Neural progenitor cell (in vitro differentiated cells): Measurements from ENCODE around the gene LRRC8B. TPM values are rescaled to one million over a fixed set of nuclear protein-coding genes. Genes with fewer than 3 reads are reported as not detected.

Experiments used
- DNase-seq: peaks from one replicate; pipeline ENCODE4 v3.0.0-alpha.2; 2016; ENCODE audit warnings: low spot score
- H2AFZ ChIP-seq: fragments of 200-600 bp; sonication (generic); replicated peaks from 2 replicates; pipeline ENCODE4 v1.6.1; 2016; ENCODE audit warnings: antibody characterized with exemption
- H3F3A ChIP-seq: fragments of 200-600 bp; sonication (generic); 2 replicates; pipeline ENCODE4 v1.6.1; 2016; ENCODE audit warnings: antibody characterized with exemption, low read depth
- H3K27ac ChIP-seq: fragments of 200-600 bp; sonication (generic); 2 replicates; pipeline ENCODE4 v1.5.1; 2016; ENCODE audit warnings: mild to moderate bottlenecking
- H3K27me3 ChIP-seq: fragments of 200-600 bp; sonication (generic); 2 replicates; pipeline ENCODE4 v1.6.1; 2016; ENCODE audit warnings: mild to moderate bottlenecking, moderate library complexity
- H3K36me3 ChIP-seq: fragments of 200-600 bp; sonication (generic); 2 replicates; pipeline ENCODE4 v1.5.1; 2016
- H3K4me1 ChIP-seq: fragments of 200-600 bp; sonication (generic); 2 replicates; pipeline ENCODE4 v1.6.1; 2016; ENCODE audit warnings: mixed run types
- H3K4me2 ChIP-seq: fragments of 200-600 bp; sonication (generic); 2 replicates; pipeline ENCODE4 v1.6.1; 2016
- H3K4me3 ChIP-seq: fragments of 200-600 bp; sonication (generic); 2 replicates; pipeline ENCODE4 v1.5.1; 2016
- H3K79me2 ChIP-seq: fragments of 200-600 bp; sonication (generic); 2 replicates; pipeline ENCODE4 v1.6.1; 2016; ENCODE audit warnings: low read depth
- H3K9ac ChIP-seq: fragments of 200-600 bp; sonication (generic); 2 replicates; pipeline ENCODE4 v1.6.1; 2016
- H3K9me3 ChIP-seq: fragments of 200-600 bp; sonication (generic); 2 replicates; pipeline ENCODE4 v1.5.1; 2016; ENCODE audit warnings: low read depth
- H4K20me1 ChIP-seq: fragments of 200-600 bp; sonication (generic); 2 replicates; pipeline ENCODE4 v1.6.1; 2016; ENCODE audit warnings: low read depth
- H3K27ac Mint-ChIP-seq: 3 replicates; pipeline ENCODE4 v1.8.0; 2021; ENCODE audit warnings: mixed read lengths
- H3K27me3 Mint-ChIP-seq: 2 replicates; pipeline ENCODE4 v1.8.0; 2022; ENCODE audit warnings: low read depth, mild to moderate bottlenecking, inconsistent platforms, moderate library complexity, mixed read lengths; ENCODE audit not compliant: insufficient read depth
- H3K36me3 Mint-ChIP-seq: 3 replicates; pipeline ENCODE4 v1.8.0; 2021; ENCODE audit warnings: mixed read lengths
- H3K4me1 Mint-ChIP-seq: 3 replicates; pipeline ENCODE4 v1.8.0; 2021; ENCODE audit warnings: mixed read lengths
- H3K4me3 Mint-ChIP-seq: 3 replicates; pipeline ENCODE4 v1.8.0; 2021; ENCODE audit warnings: mild to moderate bottlenecking, moderate library complexity, mixed read lengths
- H3K9me3 Mint-ChIP-seq: 3 replicates; pipeline ENCODE4 v1.8.0; 2020; ENCODE audit warnings: mixed read lengths
- CTCF ChIP-seq: fragments of 200-600 bp; sonication (generic); IDR thresholded peaks from 2 replicates; pipeline ENCODE4 v1.5.1; 2017; ENCODE audit warnings: antibody characterized with exemption, mild to moderate bottlenecking
- EZH2 ChIP-seq: fragments of 200-600 bp; sonication (generic); IDR thresholded peaks from 2 replicates; pipeline ENCODE4 v1.6.1; 2017; ENCODE audit warnings: antibody characterized with exemption, mild to moderate bottlenecking, moderate library complexity
- EZH2phosphoT487 ChIP-seq: fragments of 200-600 bp; sonication (generic); IDR thresholded peaks from 2 replicates; pipeline ENCODE4 v1.6.1; 2017; ENCODE audit warnings: antibody characterized with exemption
- total RNA-seq: library from RNA; depleted of rRNA; stranded (reverse); fragments of >200 nt; gene quantifications from 2 replicates; pipeline ENCODE4 v1.2.3, GENCODE V29; 2015; ENCODE audit warnings: low replicate concordance

LRRC8B gene
- total RNA-seq, 1 donor from 2014 or later = 37.3 TPM

DNA sequence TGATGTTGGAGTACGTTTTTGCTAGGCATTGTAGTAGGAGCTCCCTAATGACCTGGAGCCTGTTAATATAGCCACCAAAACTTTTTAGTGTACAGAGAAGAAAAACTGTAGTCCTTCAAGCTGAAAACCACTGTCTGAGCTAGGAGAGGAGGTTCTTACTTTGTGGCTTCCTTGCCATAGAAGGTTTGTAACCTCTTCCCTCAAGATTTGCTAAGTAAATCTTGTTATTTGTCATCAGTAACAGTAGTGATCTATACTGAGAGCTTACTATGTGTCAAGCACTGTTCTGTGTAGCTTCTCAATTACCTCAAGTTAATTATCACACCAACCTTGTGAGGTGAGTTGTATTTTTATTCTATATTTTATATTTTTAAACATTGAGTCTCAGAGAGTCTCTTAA lies 87.1 kb downstream of the LRRC8B start:
- Histone ChIP-seq H4K20me1 (no peaks in the 10 kb centered on the region), H3K36me3 (no peaks in the 10 kb centered on the region), H3K27ac (no peak overlapping the region), H3K4me1 (no peaks in the 10 kb centered on the region), H3K9me3 (no peaks in the 10 kb centered on the region), H3F3A (no peaks in the 10 kb centered on the region), H3K27me3 (no peaks in the 10 kb centered on the region), H3K4me2 (no peak overlapping the region), H2AFZ (no peak overlapping the region), H3K4me3 (no peak overlapping the region), H3K79me2 (no peaks in the 10 kb centered on the region), H3K9ac (no peak overlapping the region)
- Mint-ChIP-seq H3K27me3 (no peaks in the 10 kb centered on the region), H3K4me1 (peaks cover 9% of the 10 kb centered on the region), H3K4me3 (no peak overlapping the region), H3K36me3 (no peaks in the 10 kb centered on the region), H3K9me3 (no peaks in the 10 kb centered on the region), H3K27ac (no peak overlapping the region)
- TF ChIP-seq EZH2 (no peak), EZH2phosphoT487 (no peak), CTCF (no peak)
- DNase-seq = no peak

- H3K27me3 Mint-ChIP-seq = no peaks in the 10 kb centered on the region
Measured at GRCh38 chr1:89613928-89614327, 89.3 kb downstream of the LRRC8B start.

GRCh38 chr1:89615676-89616598 lies 91.3 kb downstream of the LRRC8B start:
- H4K20me1 ChIP-seq = no peaks in the 10 kb centered on the region
- DNase-seq = no peak
- no peak overlapping the region for H3K4me3 Mint-ChIP-seq
- H3K4me3 ChIP-seq = no peak overlapping the region
- peaks cover 7% of the 10 kb centered on the region for H3K9me3 Mint-ChIP-seq
- no peaks in the 10 kb centered on the region for H3F3A ChIP-seq
- no peaks in the 10 kb centered on the region for H3K36me3 Mint-ChIP-seq
- no peak for TF ChIP-seq EZH2phosphoT487
- TF ChIP-seq CTCF = peak; percentile 34
- TF ChIP-seq EZH2 = no peak
- H3K27ac ChIP-seq = no peak overlapping the region
- peaks cover 6% of the 10 kb centered on the region for H3K9me3 ChIP-seq
- H3K9ac ChIP-seq = no peak overlapping the region
- H3K4me1 Mint-ChIP-seq = peaks cover under 1% of the 10 kb centered on the region
- no peaks in the 10 kb centered on the region for H3K36me3 ChIP-seq
- no peaks in the 10 kb centered on the region for H3K27me3 ChIP-seq
- H3K27me3 Mint-ChIP-seq = no peaks in the 10 kb centered on the region
- no peak overlapping the region for H2AFZ ChIP-seq
- H3K27ac Mint-ChIP-seq = no peak overlapping the region
- H3K79me2 ChIP-seq = no peaks in the 10 kb centered on the region
- H3K4me2 ChIP-seq = no peak overlapping the region
- no peaks in the 10 kb centered on the region for H3K4me1 ChIP-seq

More at GRCh38 chr1:89613928-89614327, 89.3 kb downstream of the LRRC8B start:
- Histone ChIP-seq H3K27me3 (no peaks in the 10 kb centered on the region), H3K36me3 (no peaks in the 10 kb centered on the region), H3K79me2 (no peaks in the 10 kb centered on the region), H3K9ac (no peak overlapping the region), H3K4me3 (no peak overlapping the region), H3K27ac (no peak overlapping the region), H3F3A (no peaks in the 10 kb centered on the region), H4K20me1 (no peaks in the 10 kb centered on the region), H3K4me2 (no peak overlapping the region), H3K4me1 (no peaks in the 10 kb centered on the region), H2AFZ (no peak overlapping the region), H3K9me3 (peaks cover 6% of the 10 kb centered on the region)
- H3K27ac Mint-ChIP-seq = no peak overlapping the region
- H3K9me3 Mint-ChIP-seq = peaks cover 7% of the 10 kb centered on the region
- TF ChIP-seq EZH2 (no peak), CTCF (no peak), EZH2phosphoT487 (no peak)
- no peaks in the 10 kb centered on the region for H3K36me3 Mint-ChIP-seq
- H3K4me3 Mint-ChIP-seq = no peak overlapping the region
- no peak for DNase-seq
- H3K4me1 Mint-ChIP-seq = peaks cover 3% of the 10 kb centered on the region
